Stimulated activated CD8-positive, alpha-beta memory T cell treated with anti-CD3 and anti-CD28 coated beads, Interleukin-12 subunit alpha, Interleukin-12 subunit beta, amount 100 ng/mL, for 24 hours (primary cell): ENCODE measurements around the gene SERPINB5.

Experiments
- DNase-seq: peaks from one replicate; pipeline ENCODE4 v3.0.0-alpha.2; 2020; ENCODE audit errors: extremely low read depth

The SERPINB5 gene

GRCh38 chr18:63527251-63527650 is 50.5 kb downstream of the SERPINB5 start:
- no peak for DNase-seq

GRCh38 chr18:63528863-63529492 is 52.2 kb downstream of the SERPINB5 start:
- no peak for DNase-seq

GRCh38 chr18:63532471-63532870 is 55.7 kb downstream of the SERPINB5 start:
- DNase-seq = no peak

- DNase-seq = no peak
These were observed 57.9 kb downstream of the SERPINB5 start for GRCh38 chr18:63534615-63535014.

- DNase-seq = no peak
These were observed 63.2 kb downstream of the SERPINB5 start for GRCh38 chr18:63539904-63540510.

GRCh38 chr18:63542069-63542468 is 65.3 kb downstream of the SERPINB5 start, which contains the start of gene SERPINB12:
Gene SERPINB12, plus strand, starts transcription at chr18:63542369. Its CDS starts 13,791 bp downstream, at chr18:63556160.
- DNase-seq = no peak

GRCh38 chr18:63544017-63544416 is 67.3 kb downstream of the SERPINB5 start:
- DNase-seq = no peak

- no peak for DNase-seq
These were observed 68.2 kb downstream of the SERPINB5 start for GRCh38 chr18:63545000-63545399.

- no peak for DNase-seq
These were observed 73.3 kb downstream of the SERPINB5 start for GRCh38 chr18:63550068-63550467.

- DNase-seq = no peak
These were observed 75.0 kb downstream of the SERPINB5 start for GRCh38 chr18:63551769-63552168.

- DNase-seq = no peak
These were observed 75.8 kb downstream of the SERPINB5 start for GRCh38 chr18:63552581-63552980.

GRCh38 chr18:63553081-63553480 is 76.3 kb downstream of the SERPINB5 start:
- no peak for DNase-seq
